CD8-positive, alpha-beta memory T cell (primary cell): Measurements from ENCODE around the gene MROH9. TPM values are rescaled to one million over a fixed set of nuclear protein-coding genes. Genes with fewer than 3 reads are reported as not detected.
A peak's percentile ranks its signal among the peaks of the same experiment; 100 is the strongest.
"Not testable (repeated sequence)": the region's sequence is repeated elsewhere in the genome, so short reads cannot be mapped to it uniquely, and the experiment has no call there.

Source experiments
- CTCF ChIA-PET: fragments of 350-600 bp; sonication (Branson Sonifier 250); formaldehyde crosslinking; loops from one replicate; lab custom pipeline; 2021; ENCODE audit warnings: antibody characterized with exemption; lab: Charles Lee
- POLR2A ChIA-PET: fragments of 350-600 bp; sonication (Branson Sonifier 250); formaldehyde crosslinking; loops from one replicate; lab custom pipeline; 2021; ENCODE audit warnings: antibody characterized with exemption; lab: Charles Lee
- DNase-seq, 5 donors: peaks; one replicate each; pipeline versions ENCODE4 v3.0.0 to v3.0.0-alpha.2; 2020 to 2022; ENCODE audit warnings: mixed read lengths in 1 of 5
- H3K27ac ChIP-seq: one replicate; pipeline ENCODE4 v1.7.0; 2013; ENCODE audit warnings: low read depth, mild to moderate bottlenecking, low read length, moderate library complexity
- H3K27me3 ChIP-seq: 2 replicates; pipeline ENCODE4 v1.7.0; 2013; ENCODE audit warnings: low read length, mild to moderate bottlenecking; ENCODE audit not compliant: insufficient read depth, poor library complexity, severe bottlenecking
- H3K36me3 ChIP-seq: 2 replicates; pipeline ENCODE4 v1.7.0; 2013; ENCODE audit warnings: mild to moderate bottlenecking, low read length, moderate library complexity; ENCODE audit not compliant: insufficient read depth
- H3K4me1 ChIP-seq: 2 replicates; pipeline ENCODE4 v1.7.0; 2013; ENCODE audit warnings: mild to moderate bottlenecking, low read length, moderate library complexity; ENCODE audit not compliant: insufficient read depth
- H3K4me3 ChIP-seq: 2 replicates; pipeline ENCODE4 v1.7.0; 2013; ENCODE audit warnings: mild to moderate bottlenecking, low read length
- H3K9me3 ChIP-seq: 2 replicates; pipeline ENCODE4 v1.7.0; 2013; ENCODE audit warnings: mild to moderate bottlenecking, low read length
- H3K27ac Mint-ChIP-seq, 8 donors: one replicate each; pipeline ENCODE4 v1.8.0; 2020 to 2021; ENCODE audit warnings: mixed read lengths in 8 of 8, mild to moderate bottlenecking in 6 of 8, inconsistent platforms in 3 of 8, moderate library complexity in 3 of 8
- H3K27me3 Mint-ChIP-seq, 2 donors: one replicate each; pipeline ENCODE4 v1.8.0; 2020 to 2021; ENCODE audit warnings: mixed read lengths in 2 of 2, mild to moderate bottlenecking in 1 of 2, moderate library complexity in 1 of 2
- H3K36me3 Mint-ChIP-seq, 3 donors: one replicate each; pipeline ENCODE4 v1.8.0; 2020 to 2021; ENCODE audit warnings: mixed read lengths in 3 of 3, inconsistent platforms in 1 of 3, mild to moderate bottlenecking in 1 of 3
- H3K4me1 Mint-ChIP-seq, 3 donors: one replicate each; pipeline ENCODE4 v1.8.0; 2020 to 2021; ENCODE audit warnings: mixed read lengths in 3 of 3, inconsistent platforms in 1 of 3, mild to moderate bottlenecking in 1 of 3
- H3K4me3 Mint-ChIP-seq, 7 donors: one replicate each; pipeline ENCODE4 v1.8.0; 2020 to 2021; ENCODE audit warnings: mixed read lengths in 7 of 7, mild to moderate bottlenecking in 6 of 7, moderate library complexity in 4 of 7, inconsistent platforms in 2 of 7
- H3K9me3 Mint-ChIP-seq, 5 donors: one replicate each; pipeline ENCODE4 v1.8.0; 2020 to 2022; ENCODE audit warnings: mixed read lengths in 5 of 5, mild to moderate bottlenecking in 3 of 5, moderate library complexity in 2 of 5, inconsistent platforms in 1 of 5
- polyA plus RNA-seq: library from polyadenylated mRNA; unstranded; fragments of 300-500 nt; fragmentation: Illumina TruSeq; gene quantifications from one replicate; pipeline ENCODE4 v1.2.3, GENCODE V29; 2021
- total RNA-seq, 2 experiments: library from RNA; stranded (reverse); gene quantifications; one replicate each; pipeline ENCODE4 v1.2.3, GENCODE V29; 2021

The MROH9 gene
- total and polyA plus RNA-seq, 3 experiments from 2014 or later: not detected

GRCh38 chr1:170910273-170910672 is 25.1 kb upstream of the MROH9 start:
- Histone ChIP-seq H3K4me3 (no peak overlapping the region), H3K27me3 (no peaks in the 10 kb centered on the region), H3K9me3 (no peaks in the 10 kb centered on the region), H3K36me3 (no peaks in the 10 kb centered on the region), H3K4me1 (no peaks in the 10 kb centered on the region), H3K27ac (no peak overlapping the region)
- H3K27me3 Mint-ChIP-seq: peaks cover 6 to 8% of the 10 kb centered on the region in 2 donors
- no peak for DNase-seq
- ChIA-PET CTCF (no interaction called here), POLR2A (no interaction called here)
- no peaks in the 10 kb centered on the region for H3K36me3 Mint-ChIP-seq
- H3K27ac Mint-ChIP-seq: no peak overlapping the region
- H3K4me3 Mint-ChIP-seq: no peak overlapping the region
- H3K9me3 Mint-ChIP-seq: no peaks in the 10 kb centered on the region
- no peaks in the 10 kb centered on the region for H3K4me1 Mint-ChIP-seq

GRCh38 chr1:170917373-170917772 is 18.0 kb upstream of the MROH9 start:
- ChIA-PET CTCF (no interaction called here), POLR2A (no interaction called here)
- peaks cover 25 to 29% (median 26%) of the 10 kb centered on the region in 5 donors for H3K9me3 Mint-ChIP-seq
- DNase-seq: no peak
- no peaks in the 10 kb centered on the region for H3K36me3 ChIP-seq
- H3K27ac Mint-ChIP-seq: no peak overlapping the region
- peaks cover 5% of the 10 kb centered on the region for H3K9me3 ChIP-seq
- no peak overlapping the region for H3K4me3 ChIP-seq
- H3K27me3 ChIP-seq: no peaks in the 10 kb centered on the region
- H3K4me1 ChIP-seq: no peaks in the 10 kb centered on the region
- no peaks in the 10 kb centered on the region for H3K4me1 Mint-ChIP-seq
- H3K36me3 Mint-ChIP-seq: peaks cover 0 to 5% (median 1%) of the 10 kb centered on the region in 3 donors
- H3K27me3 Mint-ChIP-seq: peaks cover 10 to 27% of the 10 kb centered on the region in 2 donors
- no peak overlapping the region for H3K27ac ChIP-seq
- no peak overlapping the region for H3K4me3 Mint-ChIP-seq

DNA sequence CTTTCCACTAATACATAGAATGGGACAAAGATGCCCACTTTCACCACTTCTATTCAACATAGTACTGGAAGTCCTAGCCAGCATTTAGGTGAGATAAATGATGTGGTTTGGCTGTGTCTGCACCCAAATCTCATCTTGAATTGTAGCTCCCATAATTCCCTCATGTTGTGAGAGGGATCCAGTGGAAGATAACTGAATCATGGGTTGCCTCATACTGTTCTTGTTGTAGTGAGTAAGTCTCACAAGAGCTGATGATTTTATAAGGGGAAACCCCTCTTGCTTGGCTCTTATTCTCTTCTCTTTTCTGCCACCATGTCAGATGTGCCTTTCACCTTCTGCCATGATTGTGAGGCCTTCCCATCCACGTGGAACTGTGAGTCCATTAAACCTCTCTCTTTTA is 10.7 kb upstream of the MROH9 start:
- CTCF ChIA-PET: not testable (repeated sequence)
- peaks cover 16 to 30% (median 26%) of the 10 kb centered on the region in 5 donors for H3K9me3 Mint-ChIP-seq

DNA sequence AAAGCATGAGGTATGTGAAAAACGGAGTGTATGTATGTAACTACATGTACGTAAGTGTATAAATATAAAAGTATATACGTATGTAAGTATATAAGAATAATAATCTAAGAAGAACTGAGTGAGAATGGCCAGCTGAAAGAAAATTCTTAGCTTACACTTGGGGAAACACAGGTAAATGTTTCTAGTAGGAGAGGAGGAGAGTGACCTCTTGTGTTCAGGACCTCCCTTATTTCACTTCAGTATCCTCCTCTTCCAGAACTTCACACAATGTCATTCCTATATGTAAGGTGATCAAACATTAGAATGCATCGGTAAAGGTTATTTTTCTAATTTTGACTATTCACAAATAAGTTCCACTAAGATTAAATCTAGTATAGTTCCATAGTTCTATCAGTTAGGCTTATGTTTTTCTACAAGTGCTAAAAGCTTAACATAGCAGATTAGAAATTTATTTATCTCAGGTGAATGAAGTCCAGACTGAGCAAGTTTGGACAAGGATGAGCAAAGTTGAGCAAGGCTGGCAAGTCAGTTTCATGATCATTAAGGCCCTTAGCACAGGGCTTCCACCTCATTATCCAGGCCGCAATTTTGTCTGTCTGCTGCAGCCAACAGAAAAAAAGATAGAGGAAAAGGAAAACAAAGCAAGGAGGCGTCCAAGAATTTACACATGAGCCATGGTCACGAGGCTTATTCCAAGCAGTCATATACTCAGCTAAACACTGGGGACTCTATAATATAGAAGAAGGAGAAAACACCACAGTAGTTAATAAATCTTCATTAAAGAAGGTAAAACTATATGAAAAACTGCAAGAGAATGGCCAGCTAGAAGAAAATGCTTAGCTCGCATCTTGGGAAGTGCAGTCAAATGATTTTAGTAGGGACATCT is 7.1 kb upstream of the MROH9 start:
- no peaks in the 10 kb centered on the region for H3K9me3 Mint-ChIP-seq
- Histone ChIP-seq H3K9me3 (no peaks in the 10 kb centered on the region), H3K27ac (no peak overlapping the region), H3K27me3 (no peaks in the 10 kb centered on the region), H3K4me1 (no peaks in the 10 kb centered on the region), H3K4me3 (no peak overlapping the region), H3K36me3 (no peaks in the 10 kb centered on the region)
- ChIA-PET POLR2A (no interaction called here), CTCF (no interaction called here)
- H3K36me3 Mint-ChIP-seq: no peaks in the 10 kb centered on the region
- DNase-seq: no peak
- H3K27ac Mint-ChIP-seq: no peak overlapping the region
- H3K27me3 Mint-ChIP-seq: peaks cover 5 to 8% of the 10 kb centered on the region in 2 donors
- no peak overlapping the region for H3K4me3 Mint-ChIP-seq
- no peaks in the 10 kb centered on the region for H3K4me1 Mint-ChIP-seq

More for the DNA sequence above, 10.7 kb upstream of the MROH9 start:
- H3K36me3 ChIP-seq, H3K4me1 Mint-ChIP-seq, H3K27me3 ChIP-seq, H3K4me3 Mint-ChIP-seq, H3K27ac Mint-ChIP-seq, H3K36me3 Mint-ChIP-seq, H3K4me3 ChIP-seq, H3K4me1 ChIP-seq, H3K9me3 ChIP-seq, H3K27ac ChIP-seq, DNase-seq, POLR2A ChIA-PET: not testable (repeated sequence)
- H3K27me3 Mint-ChIP-seq: peaks cover 3 to 12% of the 10 kb centered on the region in 2 donors

DNA sequence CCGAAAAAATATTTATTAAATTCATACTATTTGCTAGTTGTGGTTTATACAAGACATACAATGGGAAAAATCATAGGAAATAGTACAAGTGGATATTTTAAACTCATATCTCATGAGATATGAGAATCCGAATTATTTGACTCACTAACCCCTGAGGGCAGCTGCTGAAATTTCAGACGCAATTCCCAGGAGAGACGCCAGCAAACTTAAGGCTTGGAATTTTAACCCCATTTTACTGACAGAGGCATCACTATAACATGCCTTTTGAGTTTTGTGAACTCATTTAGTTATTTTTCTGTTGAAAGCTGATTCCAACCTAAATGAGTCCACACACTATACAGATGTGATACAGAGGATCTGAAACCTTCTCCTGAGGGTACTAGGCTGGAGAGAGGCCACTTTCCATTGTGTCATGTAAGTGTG is 5.9 kb upstream of the MROH9 start:
- no peaks in the 10 kb centered on the region for H3K4me1 Mint-ChIP-seq
- CTCF ChIA-PET: interaction anchor here (0.8 to 1.9 kb wide), 4 partner anchors 9 to 1001 kb away, joined by 3 to 7 read pairs (median 4); no protein-coding TSS in a partner anchor
- Histone ChIP-seq H3K27me3 (no peaks in the 10 kb centered on the region), H3K9me3 (no peaks in the 10 kb centered on the region), H3K4me1 (no peaks in the 10 kb centered on the region), H3K27ac (no peak overlapping the region), H3K4me3 (no peak overlapping the region), H3K36me3 (no peaks in the 10 kb centered on the region)
- DNase-seq: no peak
- POLR2A ChIA-PET: no interaction called here
- H3K9me3 Mint-ChIP-seq: no peaks in the 10 kb centered on the region
- H3K27ac Mint-ChIP-seq: no peak overlapping the region
- H3K27me3 Mint-ChIP-seq: peaks cover 5% of the 10 kb centered on the region in 2 donors
- no peaks in the 10 kb centered on the region for H3K36me3 Mint-ChIP-seq
- no peak overlapping the region for H3K4me3 Mint-ChIP-seq

- ChIA-PET POLR2A (no interaction called here), CTCF (interaction anchor here (0.8 to 1.9 kb wide), 4 partner anchors 9 to 1002 kb away, joined by 3 to 7 read pairs (median 4); no protein-coding TSS in a partner anchor)
- H3K9me3 ChIP-seq: no peaks in the 10 kb centered on the region
- Mint-ChIP-seq H3K27ac (no peak overlapping the region), H3K36me3 (no peaks in the 10 kb centered on the region), H3K27me3 (peaks cover 5% of the 10 kb centered on the region in 2 donors), H3K9me3 (no peaks in the 10 kb centered on the region), H3K4me3 (no peak overlapping the region), H3K4me1 (no peaks in the 10 kb centered on the region)
- peak in 2 of 5 donors; percentile 13 to 14 for DNase-seq
- H3K27me3 ChIP-seq: no peaks in the 10 kb centered on the region
- H3K36me3 ChIP-seq: no peaks in the 10 kb centered on the region
- H3K4me1 ChIP-seq: no peaks in the 10 kb centered on the region
- no peak overlapping the region for H3K27ac ChIP-seq
- no peak overlapping the region for H3K4me3 ChIP-seq
These were observed 5.3 kb upstream of the MROH9 start for GRCh38 chr1:170929835-170930554.

GRCh38 chr1:170931650-170932049 is 3.7 kb upstream of the MROH9 start:
- Mint-ChIP-seq H3K4me3 (no peak overlapping the region), H3K27me3 (peaks cover 0 to 4% of the 10 kb centered on the region in 2 donors), H3K27ac (no peak overlapping the region), H3K36me3 (no peaks in the 10 kb centered on the region), H3K4me1 (no peaks in the 10 kb centered on the region), H3K9me3 (no peaks in the 10 kb centered on the region)
- CTCF ChIA-PET: no interaction called here
- POLR2A ChIA-PET: no interaction called here
- Histone ChIP-seq H3K4me1 (no peaks in the 10 kb centered on the region), H3K9me3 (no peaks in the 10 kb centered on the region), H3K4me3 (no peak overlapping the region), H3K27me3 (no peaks in the 10 kb centered on the region), H3K27ac (no peak overlapping the region), H3K36me3 (no peaks in the 10 kb centered on the region)
- no peak for DNase-seq

DNA sequence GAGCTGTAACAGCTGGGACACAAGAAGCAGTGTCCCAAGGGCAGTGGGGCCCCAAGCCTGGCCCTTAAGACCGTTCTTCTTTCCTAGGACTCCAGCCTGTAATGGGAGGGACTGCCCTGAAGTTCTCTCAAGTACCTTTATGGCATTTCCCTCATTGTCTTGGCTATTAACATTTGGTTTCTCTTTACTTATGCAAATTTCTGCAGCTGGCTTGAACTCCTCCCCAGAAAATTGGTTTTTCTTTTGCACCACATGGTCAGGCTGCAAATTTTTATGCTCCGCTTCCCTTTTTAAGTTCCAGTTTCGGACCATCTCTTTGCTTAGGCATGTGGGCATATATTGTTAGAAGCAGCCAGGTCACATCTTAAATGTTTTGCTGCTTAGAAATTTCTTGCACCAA is 3.1 kb upstream of the MROH9 start:
- no peaks in the 10 kb centered on the region for H3K9me3 ChIP-seq
- POLR2A ChIA-PET: no interaction called here
- H3K27me3 ChIP-seq: no peaks in the 10 kb centered on the region
- no peak for DNase-seq
- CTCF ChIA-PET: no interaction called here
- H3K36me3 ChIP-seq: no peaks in the 10 kb centered on the region
- no peak overlapping the region for H3K4me3 ChIP-seq
- Mint-ChIP-seq H3K9me3 (no peaks in the 10 kb centered on the region), H3K27ac (no peak overlapping the region), H3K36me3 (no peaks in the 10 kb centered on the region), H3K4me1 (no peaks in the 10 kb centered on the region), H3K4me3 (no peak overlapping the region), H3K27me3 (peaks cover 0 to 2% of the 10 kb centered on the region in 2 donors)
- H3K4me1 ChIP-seq: no peaks in the 10 kb centered on the region
- H3K27ac ChIP-seq: no peak overlapping the region
